ENCODE data around the gene DNHD1.
"Not testable (repeated sequence)": the region's sequence is repeated elsewhere in the genome, so short reads cannot be mapped to it uniquely, and the experiment has no call there.

Gene DNHD1

DNA sequence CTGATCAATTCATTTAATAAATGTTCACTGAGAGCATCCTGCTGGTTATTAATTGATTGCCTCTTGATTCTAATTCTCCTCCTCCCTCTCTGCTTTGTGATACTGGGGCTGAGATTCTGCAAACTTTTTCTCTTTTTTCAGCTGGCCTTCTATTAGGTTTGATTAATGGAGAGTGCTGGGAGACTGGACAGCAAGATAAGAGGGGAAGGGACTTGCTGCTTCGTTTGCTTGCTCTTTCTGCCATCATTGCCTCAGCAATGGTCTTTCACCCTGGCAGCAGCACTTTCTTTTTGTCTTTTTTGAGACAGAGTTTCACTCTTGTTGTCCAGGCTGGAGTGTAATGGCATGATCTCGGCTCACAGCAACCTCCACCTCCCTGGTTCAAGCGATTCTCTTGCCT, 7.1 kb downstream of the DNHD1 start:
- H3K4me3 ChIP-seq (ENCODE audit: control insufficient read depth, low read depth, low read length) = no peak overlapping the region
- TF ChIP-seq, protein P1, sequence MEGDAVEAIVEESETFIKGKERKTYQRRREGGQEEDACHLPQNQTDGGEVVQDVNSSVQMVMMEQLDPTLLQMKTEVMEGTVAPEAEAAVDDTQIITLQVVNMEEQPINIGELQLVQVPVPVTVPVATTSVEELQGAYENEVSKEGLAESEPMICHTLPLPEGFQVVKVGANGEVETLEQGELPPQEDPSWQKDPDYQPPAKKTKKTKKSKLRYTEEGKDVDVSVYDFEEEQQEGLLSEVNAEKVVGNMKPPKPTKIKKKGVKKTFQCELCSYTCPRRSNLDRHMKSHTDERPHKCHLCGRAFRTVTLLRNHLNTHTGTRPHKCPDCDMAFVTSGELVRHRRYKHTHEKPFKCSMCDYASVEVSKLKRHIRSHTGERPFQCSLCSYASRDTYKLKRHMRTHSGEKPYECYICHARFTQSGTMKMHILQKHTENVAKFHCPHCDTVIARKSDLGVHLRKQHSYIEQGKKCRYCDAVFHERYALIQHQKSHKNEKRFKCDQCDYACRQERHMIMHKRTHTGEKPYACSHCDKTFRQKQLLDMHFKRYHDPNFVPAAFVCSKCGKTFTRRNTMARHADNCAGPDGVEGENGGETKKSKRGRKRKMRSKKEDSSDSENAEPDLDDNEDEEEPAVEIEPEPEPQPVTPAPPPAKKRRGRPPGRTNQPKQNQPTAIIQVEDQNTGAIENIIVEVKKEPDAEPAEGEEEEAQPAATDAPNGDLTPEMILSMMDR (IDR thresholded peaks at IDR 0.05; ENCODE audit: control insufficient read depth, insufficient read depth, low read depth, low read length, missing control alignments) = no peak
- no peak for DNase-seq (ENCODE audit: low read depth)

DNA sequence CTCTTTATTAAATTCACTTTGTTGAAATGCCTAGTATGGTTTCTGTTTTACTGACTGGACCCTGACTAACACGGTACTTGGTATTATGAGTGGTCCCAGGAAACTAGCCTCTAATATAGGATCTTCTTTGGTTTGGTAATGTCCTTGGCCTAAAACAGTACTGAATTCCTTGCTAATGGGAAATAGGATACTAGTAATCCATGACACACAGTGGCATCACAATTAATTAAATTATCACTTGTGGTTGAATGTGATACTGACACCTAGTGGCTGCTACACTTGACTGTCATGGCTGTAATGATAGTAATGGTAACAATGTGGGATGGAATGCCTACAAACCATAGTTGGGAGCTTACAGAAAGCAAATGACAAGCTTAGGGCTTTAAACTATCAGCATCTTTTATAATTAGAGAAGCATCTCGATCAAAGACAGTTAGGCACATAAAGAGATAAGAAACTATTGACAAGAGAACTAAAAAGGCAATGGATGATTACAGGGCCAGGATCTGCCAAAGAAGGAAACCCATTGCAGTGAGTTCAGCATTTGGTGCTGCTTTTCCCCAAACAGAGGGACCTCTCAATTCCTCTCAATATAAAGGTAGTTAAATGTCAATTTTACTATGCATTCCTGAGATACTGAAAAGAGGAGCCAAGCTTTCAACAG, 8.6 kb downstream of the DNHD1 start:
- no peak for DNase-seq (ENCODE audit: low read depth)
- TF ChIP-seq, protein P1 (IDR thresholded peaks at IDR 0.05; ENCODE audit: control insufficient read depth, insufficient read depth, low read depth, low read length, missing control alignments) = peak; percentile 70
- H3K4me3 ChIP-seq (ENCODE audit: control insufficient read depth, low read depth, low read length) = no peak overlapping the region

DNA sequence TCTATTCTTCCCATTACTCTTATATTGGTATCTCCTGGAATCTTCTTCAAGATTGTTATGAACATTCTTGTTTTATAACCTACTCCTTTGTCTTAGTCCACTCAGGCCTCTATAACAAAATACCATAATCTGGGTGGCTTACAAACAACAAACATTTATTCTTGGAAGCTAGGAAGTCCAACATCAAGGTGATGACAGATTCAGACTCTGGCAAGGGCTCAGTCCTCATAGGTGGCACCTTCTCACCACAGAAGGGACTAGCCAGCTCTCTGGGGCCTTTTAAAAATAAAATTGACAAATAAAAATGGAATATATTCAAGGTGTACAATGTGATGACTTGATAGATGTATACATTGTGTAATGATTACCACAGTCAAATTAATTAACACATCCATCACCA, 19.8 kb downstream of the DNHD1 start:
- no peak overlapping the region for H3K4me3 ChIP-seq (ENCODE audit: control insufficient read depth, low read depth, low read length)

DNA sequence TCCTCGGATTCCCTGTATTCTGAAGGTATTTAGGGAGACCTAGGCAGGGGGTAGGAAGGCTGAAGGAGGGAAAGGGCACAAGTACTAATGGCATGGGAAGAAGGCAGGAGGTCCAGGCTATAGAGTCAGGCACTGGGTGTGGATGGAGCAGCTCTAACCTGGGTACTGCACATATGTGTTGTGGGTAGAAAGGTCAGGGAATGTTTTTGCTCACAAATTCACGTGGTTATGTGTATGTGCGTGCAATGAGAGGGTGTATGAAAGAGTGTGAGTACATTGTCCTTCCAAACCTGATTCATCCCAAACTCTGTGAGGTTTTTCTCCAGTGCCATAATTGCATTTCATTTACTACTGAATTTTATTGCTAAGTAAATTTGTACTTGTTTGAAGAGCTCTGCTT, 23.2 kb downstream of the DNHD1 start:
- no peak overlapping the region for H3K4me3 ChIP-seq (ENCODE audit: control insufficient read depth, low read depth, low read length)
- TF ChIP-seq, protein P1 (IDR thresholded peaks at IDR 0.05; ENCODE audit: control insufficient read depth, insufficient read depth, low read depth, low read length, missing control alignments) = no peak

More for the DNA sequence above, 19.8 kb downstream of the DNHD1 start:
- TF ChIP-seq, protein P1 (IDR thresholded peaks at IDR 0.05; ENCODE audit: control insufficient read depth, insufficient read depth, low read depth, low read length, missing control alignments) = no peak
- no peak for DNase-seq (ENCODE audit: low read depth)

DNA sequence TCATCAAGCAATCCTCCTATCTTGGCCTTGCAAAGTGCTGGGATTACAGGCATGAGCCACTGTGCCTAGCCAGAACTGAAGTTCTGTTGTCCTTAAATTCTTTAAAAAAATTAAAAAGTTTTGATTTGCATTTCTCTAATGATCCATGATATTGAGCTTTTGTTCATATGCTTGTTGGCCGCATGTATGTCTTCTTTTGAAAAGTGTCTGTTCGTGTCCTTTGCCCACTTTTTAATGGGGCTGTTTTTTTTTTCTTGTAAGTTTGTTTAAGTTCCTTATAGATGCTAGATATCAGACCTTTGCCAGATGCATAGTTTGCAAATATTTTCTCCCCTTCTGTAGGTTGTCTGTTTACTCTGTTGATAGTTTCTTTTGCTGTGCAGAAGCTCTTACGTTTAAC, 24.9 kb downstream of the DNHD1 start:
- not testable (repeated sequence) for H3K4me3 ChIP-seq (ENCODE audit: control insufficient read depth, low read depth, low read length); DNase-seq (ENCODE audit: low read depth)

More for the DNA sequence above, 23.2 kb downstream of the DNHD1 start:
- DNase-seq (ENCODE audit: low read depth) = no peak

DNA sequence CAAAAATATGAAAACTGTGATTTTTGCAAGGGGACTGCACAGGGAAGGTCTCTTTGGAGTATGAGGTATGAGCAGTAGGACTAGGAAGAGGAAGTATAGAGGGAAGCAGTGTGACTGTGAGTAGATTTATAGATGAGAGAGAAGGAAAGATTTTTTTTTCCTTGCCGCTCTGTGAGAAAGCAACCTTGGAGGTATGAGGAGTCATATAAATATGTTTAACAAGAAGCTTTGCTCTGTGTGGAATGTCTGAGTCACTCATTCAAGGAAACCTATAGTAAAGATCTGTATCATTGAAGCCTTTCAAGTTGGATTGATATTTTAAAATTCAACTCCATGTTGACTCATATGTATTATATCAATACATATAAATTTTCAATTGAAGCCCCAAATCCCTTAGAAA, 26.2 kb downstream of the DNHD1 start:
- peak; percentile 16 for DNase-seq (ENCODE audit: low read depth)
- TF ChIP-seq, protein P1 (IDR thresholded peaks at IDR 0.05; ENCODE audit: control insufficient read depth, insufficient read depth, low read depth, low read length, missing control alignments) = no peak
- H3K4me3 ChIP-seq (ENCODE audit: control insufficient read depth, low read depth, low read length) = no peak overlapping the region

DNA sequence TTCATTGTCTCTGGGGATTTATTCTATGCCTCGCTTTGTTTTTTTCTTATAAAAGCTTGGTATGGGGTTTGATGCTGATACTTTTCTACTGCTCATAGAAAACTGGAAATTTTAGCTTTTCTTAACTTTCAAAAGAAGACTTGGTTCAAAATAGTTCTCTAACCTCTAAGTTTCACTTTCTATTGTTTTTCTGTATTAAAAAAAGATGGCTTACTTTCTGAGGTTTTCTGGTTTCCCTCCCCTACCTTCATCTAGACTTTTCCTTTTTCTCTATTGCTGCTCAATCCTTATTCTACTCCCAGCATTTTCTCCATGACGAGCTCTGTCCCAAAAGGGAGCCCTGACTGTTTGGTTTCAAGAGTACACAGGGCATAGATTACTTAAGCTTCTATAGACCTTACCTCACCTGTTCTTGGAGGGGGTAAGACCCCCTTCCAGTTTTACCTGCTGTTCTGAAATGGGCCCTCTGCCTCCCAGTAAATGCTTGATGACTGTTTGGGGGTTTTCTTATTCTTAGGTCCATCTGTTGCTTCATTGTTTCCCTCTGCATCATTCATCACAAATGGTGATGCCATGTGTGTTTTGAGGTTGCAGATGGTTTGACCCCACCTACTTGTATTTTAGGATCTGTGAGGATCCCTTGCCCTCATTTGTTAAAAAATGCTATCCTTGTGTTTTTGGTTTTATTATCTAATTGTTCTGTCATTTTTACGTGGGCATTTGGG, 29.5 kb downstream of the DNHD1 start:
- no peak for DNase-seq (ENCODE audit: low read depth)
- H3K4me3 ChIP-seq (ENCODE audit: control insufficient read depth, low read depth, low read length) = no peak overlapping the region
- TF ChIP-seq, protein P1 (IDR thresholded peaks at IDR 0.05; ENCODE audit: control insufficient read depth, insufficient read depth, low read depth, low read length, missing control alignments) = no peak

All from AG09309 (cell line).